Omental fat pad (tissue), 4 donors: ENCODE data around the gene REPS1. TPM values are rescaled to one million over a fixed set of nuclear protein-coding genes. Genes with fewer than 3 reads are reported as not detected.

ENCODE experiments used
- ATAC-seq: fragments of 150-250 bp; one replicate; pipeline ENCODE4 v1.9.1; 2016; ENCODE audit warnings: mild to moderate bottlenecking, moderate library complexity; ENCODE audit not compliant: low FRiP score
- DNase-seq: peaks from one replicate; pipeline ENCODE4 v3.0.0-alpha.2; 2019; ENCODE audit warnings: low spot score
- CTCF ChIP-seq, 3 donors: fragments of 450-650 bp; IDR thresholded peaks; one replicate each; pipeline ENCODE4 v1.5.1; 2016 to 2017; ENCODE audit warnings: antibody characterized with exemption in 3 of 3, mild to moderate bottlenecking in 3 of 3, moderate library complexity in 2 of 3
- total RNA-seq, 4 donors: library from RNA; depleted of rRNA; stranded (reverse); fragments of >200 nt; gene quantifications; one replicate each; pipeline ENCODE4 v1.1.0, GENCODE V29; 2016

The REPS1 gene
- total RNA-seq = 10 to 100 TPM; 25.2 to 46.0 (median 35.9) TPM

- peak in 2 of 3 donors; percentile 87 to 97 for TF ChIP-seq CTCF (IDR thresholded peaks at IDR 0.05)
- ATAC-seq = peak; percentile 90
- peak; percentile 76 for DNase-seq
Measured at GRCh38 chr6:138987643-138988468, at the start of gene REPS1. Gene REPS1 (minus strand): TSS chr6:138988253. CDS start chr6:138987682, 571 bp downstream.

GRCh38 chr6:139037490-139037889 is 49.4 kb upstream of the REPS1 start:
- no peak for TF ChIP-seq CTCF (IDR thresholded peaks at IDR 0.05)
- no peak for ATAC-seq
- DNase-seq = no peak

- no peak for ATAC-seq
- TF ChIP-seq CTCF (IDR thresholded peaks at IDR 0.05) = no peak
- no peak for DNase-seq
Measured at GRCh38 chr6:139030228-139030963, 42.3 kb upstream of the REPS1 start.

GRCh38 chr6:139029470-139030227 is 41.6 kb upstream of the REPS1 start:
- no peak for TF ChIP-seq CTCF (IDR thresholded peaks at IDR 0.05)
- ATAC-seq = peak; percentile 42
- peak; percentile 41 for DNase-seq

- ATAC-seq = peak; percentile 75
- no peak for TF ChIP-seq CTCF (IDR thresholded peaks at IDR 0.05)
Measured at GRCh38 chr6:139028658-139029469, 40.8 kb upstream of the REPS1 start, which contains the start of gene ABRACL. Gene ABRACL (plus strand): TSS chr6:139028745. CDS start chr6:139034161, 5,416 bp downstream.

GRCh38 chr6:139028215-139028657 is 40.2 kb upstream of the REPS1 start:
- TF ChIP-seq CTCF (IDR thresholded peaks at IDR 0.05) = no peak
- peak; percentile 69 for ATAC-seq
- no peak for DNase-seq

More at GRCh38 chr6:139028658-139029469, 40.8 kb upstream of the REPS1 start, which contains the start of gene ABRACL:
- DNase-seq = peak; percentile 38
